ENCODE data around the gene AP1S1. TPM values are rescaled to one million over a fixed set of nuclear protein-coding genes. Genes with fewer than 3 reads are reported as not detected.

AP1S1 gene
- total and polyA plus RNA-seq, 2 of the 13 experiments (the other 11 are each of a cell fraction or from before 2014, with no cell fraction given), result 57.5 to 68.1 TPM

GRCh38 chr7:101200862-101201599, 46.8 kb downstream of the AP1S1 start, which contains the start of gene MOGAT3 (continued):
- TF ChIP-seq ZHX2 (IDR thresholded peaks at IDR 0.05; ENCODE audit: low read depth) (no peak), ZHX2 (CRISPR knock-in tag; IDR thresholded peaks at IDR 0.05; ENCODE audit: borderline replicate concordance) (0 out of 2 replicates have a peak, but pooled peaks have one; percentile 47), NAIF1 (CRISPR knock-in tag; IDR thresholded peaks at IDR 0.05; ENCODE audit: borderline replicate concordance) (peak; percentile 82; the same call in 1 of the 2 replicates), IRF9 (CRISPR knock-in tag; IDR thresholded peaks at IDR 0.05; ENCODE audit: borderline replicate concordance) (no peak), ATF1 (CRISPR knock-in tag; IDR thresholded peaks at IDR 0.05) (0 out of 2 replicates have a peak, but pooled peaks have one; percentile 38), ZNF18 (CRISPR knock-in tag; IDR thresholded peaks at IDR 0.05; ENCODE audit: insufficient replicate concordance) (peak; percentile 68), SNAPC4 (CRISPR knock-in tag; IDR thresholded peaks at IDR 0.05) (no peak), ZBTB42 (CRISPR knock-in tag; IDR thresholded peaks at IDR 0.05) (0 out of 2 replicates have a peak, but pooled peaks have one; percentile 46), SOX5 (CRISPR knock-in tag; IDR thresholded peaks at IDR 0.05; ENCODE audit: borderline replicate concordance) (peak; percentile 82), TFAP4 (IDR thresholded peaks at IDR 0.05; ENCODE audit: borderline replicate concordance, low read depth) (peak; percentile 89), MED1 (CRISPR knock-in tag; IDR thresholded peaks at IDR 0.05) (peak; percentile 90)

Measured in HepG2 (cell line).